Mesendoderm (in vitro differentiated cells): Measurements from ENCODE around the gene HSPA1L.

ENCODE experiments used
- DNase-seq: peaks from one replicate; pipeline ENCODE4 v3.0.0; 2013
- H2AK5ac ChIP-seq: 2 replicates; pipeline ENCODE4 v1.6.1; 2013; ENCODE audit warnings: low read length, inconsistent platforms
- H2BK120ac ChIP-seq: 2 replicates; pipeline ENCODE4 v1.6.1; 2013; ENCODE audit warnings: low read depth, mild to moderate bottlenecking, low read length, moderate library complexity, mixed read lengths
- H2BK15ac ChIP-seq: replicated peaks from 2 replicates; pipeline ENCODE4 v1.6.1; 2013; ENCODE audit warnings: low read depth, mild to moderate bottlenecking, moderate library complexity
- H2BK5ac ChIP-seq: 2 replicates; pipeline ENCODE4 v1.6.1; 2013; ENCODE audit warnings: low read length, inconsistent platforms
- H3K18ac ChIP-seq: 2 replicates; pipeline ENCODE4 v1.6.1; 2013; ENCODE audit warnings: mild to moderate bottlenecking, low read length, mixed read lengths
- H3K23ac ChIP-seq: one replicate; pipeline ENCODE4 v1.6.1; 2013; ENCODE audit warnings: low read length
- H3K27ac ChIP-seq: 2 replicates; pipeline ENCODE4 v1.5.1; 2013; ENCODE audit warnings: low read depth, mild to moderate bottlenecking, inconsistent platforms, low read length, moderate library complexity
- H3K27me3 ChIP-seq: 2 replicates; pipeline ENCODE4 v1.6.1; 2013; ENCODE audit warnings: low read length, control low read depth, mild to moderate bottlenecking, inconsistent platforms; ENCODE audit not compliant: insufficient read depth, poor library complexity
- H3K36me3 ChIP-seq: 2 replicates; pipeline ENCODE4 v1.6.1; 2013; ENCODE audit warnings: low read length, inconsistent platforms; ENCODE audit not compliant: control insufficient read depth, insufficient read depth
- H3K4ac ChIP-seq: one replicate; pipeline ENCODE4 v1.6.1; 2013; ENCODE audit warnings: low read depth, mild to moderate bottlenecking, low read length, moderate library complexity
- H3K4me1 ChIP-seq: 2 replicates; pipeline ENCODE4 v1.6.1; 2013; ENCODE audit warnings: low read depth, low read length, inconsistent platforms; ENCODE audit not compliant: control insufficient read depth
- H3K4me2 ChIP-seq: 2 replicates; pipeline ENCODE4 v1.6.1; 2013; ENCODE audit warnings: low read length
- H3K4me3 ChIP-seq: 2 replicates; pipeline ENCODE4 v1.5.1; 2013; ENCODE audit warnings: mild to moderate bottlenecking, low read length
- H3K56ac ChIP-seq: one replicate; pipeline ENCODE4 v1.6.1; 2013; ENCODE audit warnings: low read length
- H3K79me1 ChIP-seq: 2 replicates; pipeline ENCODE4 v1.6.1; 2013; ENCODE audit warnings: low read length, inconsistent platforms
- H3K79me2 ChIP-seq: 2 replicates; pipeline ENCODE4 v1.6.1; 2013; ENCODE audit warnings: mild to moderate bottlenecking, low read length; ENCODE audit not compliant: control insufficient read depth, insufficient read depth
- H3K9ac ChIP-seq: 2 replicates; pipeline ENCODE4 v1.6.1; 2013; ENCODE audit warnings: low read length, inconsistent platforms
- H4K5ac ChIP-seq: one replicate; pipeline ENCODE4 v1.6.1; 2013; ENCODE audit warnings: low read length
- H4K8ac ChIP-seq: one replicate; pipeline ENCODE4 v1.6.1; 2013; ENCODE audit warnings: low read depth, mild to moderate bottlenecking, control low read depth, low read length, moderate library complexity
- WGBS: extraction: QIAGEN DNeasy Blood & Tissue Kit; methylation state at CpG from one replicate; pipeline ENCODE4 v1.1.7; 2013; ENCODE audit warnings: low lambda C conversion rate, missing lambda C conversion rate; ENCODE audit not compliant: insufficient coverage; ENCODE audit errors: extremely low coverage; 5-methylcytosine and 5-hydroxymethylcytosine counted together

The HSPA1L gene

GRCh38 chr6:31781244-31782125, 33.6 kb downstream of the HSPA1L start:
- no peaks in the 10 kb centered on the region for H3K27me3 ChIP-seq
- no peaks in the 10 kb centered on the region for H3K79me2 ChIP-seq
- no peaks in the 10 kb centered on the region for H3K79me1 ChIP-seq
- no peak overlapping the region for H4K5ac ChIP-seq
- no peak overlapping the region for H3K27ac ChIP-seq
- H3K56ac ChIP-seq, result no peak overlapping the region
- H2AK5ac ChIP-seq, result no peak overlapping the region
- H3K23ac ChIP-seq, result no peak overlapping the region
- H3K4me3 ChIP-seq, result no peak overlapping the region
- no peak overlapping the region for H2BK15ac ChIP-seq
- no CpG with 5 or more reads among the region's 23 CpGs for WGBS
- H3K36me3 ChIP-seq, result peaks cover 18% of the 10 kb centered on the region
- H3K4me2 ChIP-seq, result no peak overlapping the region
- H3K4me1 ChIP-seq, result no peaks in the 10 kb centered on the region
- H2BK120ac ChIP-seq, result no peak overlapping the region
- DNase-seq, result no peak
- no peak overlapping the region for H4K8ac ChIP-seq
- no peak overlapping the region for H3K18ac ChIP-seq
- no peak overlapping the region for H2BK5ac ChIP-seq
- no peak overlapping the region for H3K9ac ChIP-seq
- H3K4ac ChIP-seq, result no peak overlapping the region

DNA sequence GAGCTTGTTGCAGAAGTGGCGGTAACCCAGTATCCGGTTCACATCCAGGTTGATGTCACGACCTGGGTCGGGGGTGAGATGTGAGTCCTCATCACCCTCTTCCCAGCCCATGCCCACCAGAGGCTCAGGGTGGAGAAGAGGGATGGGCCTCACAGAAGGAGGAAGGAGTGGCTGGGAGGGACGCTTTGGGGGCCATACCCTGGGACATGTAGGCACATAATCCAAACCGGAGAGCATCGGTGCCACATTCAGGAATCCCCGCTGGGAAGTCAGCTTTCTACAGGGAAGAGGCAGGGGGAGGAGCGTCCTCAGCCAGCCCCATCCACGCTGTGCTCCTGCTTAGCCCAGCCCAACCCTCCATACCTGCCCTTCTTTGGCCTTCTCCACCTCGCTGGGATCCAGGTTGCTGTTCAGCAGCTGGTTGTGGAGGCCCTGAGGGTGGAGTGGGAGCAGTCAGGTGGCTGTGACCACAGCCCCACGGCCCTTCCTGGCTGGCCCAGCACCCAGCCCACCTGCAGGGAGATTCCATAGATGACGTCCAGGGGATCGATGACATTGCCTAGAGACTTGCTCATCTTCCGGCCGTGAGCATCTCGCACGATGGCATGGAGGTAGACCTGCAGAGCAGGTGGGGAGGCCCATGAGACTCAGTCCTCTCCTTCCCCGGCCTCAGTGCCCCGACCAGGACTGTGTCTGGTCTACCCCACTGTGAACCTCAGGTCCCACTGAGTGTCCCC, 34.4 kb downstream of the HSPA1L start:
- no CpG with 5 or more reads among the region's 20 CpGs for WGBS
- Histone ChIP-seq H2BK15ac (no peak overlapping the region), H2BK120ac (no peak overlapping the region), H3K36me3 (peaks cover 18% of the 10 kb centered on the region), H3K23ac (no peak overlapping the region), H3K4ac (no peak overlapping the region), H3K4me2 (no peak overlapping the region), H3K9ac (no peak overlapping the region), H3K79me2 (no peaks in the 10 kb centered on the region), H3K56ac (no peak overlapping the region), H3K4me1 (no peaks in the 10 kb centered on the region), H3K79me1 (no peaks in the 10 kb centered on the region), H3K18ac (no peak overlapping the region), H2BK5ac (no peak overlapping the region), H3K4me3 (no peak overlapping the region), H4K5ac (no peak overlapping the region), H3K27me3 (no peaks in the 10 kb centered on the region), H2AK5ac (no peak overlapping the region), H4K8ac (no peak overlapping the region), H3K27ac (no peak overlapping the region)
- DNase-seq, result no peak

- Histone ChIP-seq H3K79me2 (no peaks in the 10 kb centered on the region), H3K79me1 (no peaks in the 10 kb centered on the region), H2BK120ac (no peak overlapping the region), H3K4me2 (no peak overlapping the region), H4K5ac (no peak overlapping the region), H3K56ac (no peak overlapping the region), H3K27ac (no peak overlapping the region), H3K9ac (no peak overlapping the region), H3K36me3 (peaks cover 16% of the 10 kb centered on the region), H3K4me1 (no peaks in the 10 kb centered on the region), H3K27me3 (no peaks in the 10 kb centered on the region), H3K23ac (no peak overlapping the region), H2AK5ac (no peak overlapping the region), H2BK15ac (no peak overlapping the region), H4K8ac (no peak overlapping the region), H3K4me3 (no peak overlapping the region), H2BK5ac (no peak overlapping the region), H3K4ac (no peak overlapping the region), H3K18ac (no peak overlapping the region)
- no CpG with 5 or more reads among the region's 10 CpGs for WGBS
- no peak for DNase-seq
Measured at GRCh38 chr6:31779908-31780307, 35.2 kb downstream of the HSPA1L start.

DNA sequence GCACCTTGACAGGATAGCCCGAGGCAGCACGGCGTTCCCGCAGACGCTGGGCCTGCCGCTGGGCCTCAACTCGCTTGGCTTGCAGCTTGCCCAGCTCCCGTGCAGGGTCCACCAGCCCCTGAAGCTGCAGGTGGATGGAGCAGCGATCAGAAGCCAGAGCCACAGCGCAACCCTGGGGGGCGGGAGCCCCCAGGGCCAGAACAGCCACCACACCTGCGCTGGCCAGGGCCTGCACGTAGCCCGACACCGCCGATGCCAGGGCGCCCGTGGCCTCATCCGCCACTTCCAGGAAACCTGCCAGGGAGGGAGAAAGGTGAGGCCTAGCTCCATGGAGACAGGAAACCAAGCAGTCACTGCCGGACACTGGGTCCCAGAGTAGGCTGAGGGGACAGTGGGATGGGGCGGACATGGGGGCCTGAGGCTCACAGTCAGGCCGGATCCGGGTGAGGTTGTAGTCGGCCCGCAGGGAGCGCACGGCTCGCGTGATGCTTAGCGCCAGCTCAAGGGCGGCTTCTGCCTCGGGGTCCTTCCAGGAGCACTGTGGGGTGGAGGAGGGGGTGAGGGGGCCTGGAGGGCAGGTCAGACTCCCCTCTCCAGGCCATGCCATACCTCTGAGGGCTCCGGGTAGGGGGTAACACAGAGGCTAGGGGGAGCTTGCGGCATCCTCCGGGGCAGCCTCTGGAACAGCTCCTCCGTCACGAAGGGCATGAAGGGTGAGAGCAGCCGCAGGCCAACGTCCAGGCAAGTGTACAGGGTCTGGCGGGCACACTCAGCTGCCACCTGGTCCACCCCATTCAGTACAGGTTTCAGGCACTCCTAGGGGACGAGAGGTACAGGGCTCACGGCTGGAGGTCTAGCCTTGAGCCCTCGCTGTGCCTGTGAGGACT, 35.8 kb downstream of the HSPA1L start:
- Histone ChIP-seq H2BK120ac (no peak overlapping the region), H3K23ac (no peak overlapping the region), H2BK15ac (no peak overlapping the region), H3K4me3 (no peak overlapping the region), H3K18ac (no peak overlapping the region), H3K36me3 (peaks cover 14% of the 10 kb centered on the region), H3K4me1 (no peaks in the 10 kb centered on the region), H4K8ac (no peak overlapping the region), H4K5ac (no peak overlapping the region), H2AK5ac (no peak overlapping the region), H3K4me2 (no peak overlapping the region), H3K79me2 (no peaks in the 10 kb centered on the region), H3K27me3 (no peaks in the 10 kb centered on the region), H3K27ac (no peak overlapping the region), H3K56ac (no peak overlapping the region), H3K4ac (no peak overlapping the region), H2BK5ac (no peak overlapping the region), H3K9ac (no peak overlapping the region), H3K79me1 (no peaks in the 10 kb centered on the region)
- no CpG with 5 or more reads among the region's 43 CpGs for WGBS
- DNase-seq, result no peak

DNA sequence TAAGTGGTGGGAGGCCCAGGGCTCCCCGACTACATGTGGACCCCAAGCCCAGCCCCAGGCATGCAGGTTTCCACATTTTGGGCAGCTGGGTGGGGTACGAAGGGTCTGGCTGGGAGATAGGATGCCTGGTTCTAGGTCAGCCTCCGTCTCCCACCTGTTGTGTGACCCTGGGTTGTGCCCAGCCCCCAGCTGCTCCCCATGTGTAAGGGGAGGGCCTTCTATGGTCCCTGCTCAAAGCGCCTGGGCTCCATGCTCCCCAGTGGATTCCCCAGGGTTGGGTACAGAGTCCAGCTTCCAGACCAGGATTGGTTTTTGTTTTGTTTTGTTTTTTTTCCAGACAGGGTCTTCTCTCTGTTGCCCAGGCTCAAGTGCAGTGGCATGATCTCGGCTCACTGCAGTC, 36.9 kb downstream of the HSPA1L start:
- H3K4me3 ChIP-seq, result no peak overlapping the region

More for the DNA sequence above, 36.9 kb downstream of the HSPA1L start:
- Histone ChIP-seq H3K4ac (no peak overlapping the region), H2BK5ac (no peak overlapping the region), H3K4me2 (no peak overlapping the region), H3K18ac (no peak overlapping the region), H3K27me3 (no peaks in the 10 kb centered on the region), H4K5ac (no peak overlapping the region), H3K9ac (no peak overlapping the region), H2BK15ac (no peak overlapping the region), H3K4me1 (no peaks in the 10 kb centered on the region), H3K79me2 (no peaks in the 10 kb centered on the region), H3K56ac (no peak overlapping the region), H2BK120ac (no peak overlapping the region), H3K27ac (no peak overlapping the region), H4K8ac (no peak overlapping the region), H3K36me3 (peaks cover 14% of the 10 kb centered on the region), H2AK5ac (no peak overlapping the region), H3K23ac (no peak overlapping the region), H3K79me1 (no peaks in the 10 kb centered on the region)
- no CpG with 5 or more reads among the region's 5 CpGs for WGBS
- no peak for DNase-seq
